Measurements from ENCODE around the gene CHCHD6.

- TF ChIP-seq EZH2phosphoT487 (IDR thresholded peaks at IDR 0.05; ENCODE audit: insufficient read depth, low read depth) (no peak), EZH2 (IDR thresholded peaks at IDR 0.05; ENCODE audit: insufficient read depth, poor library complexity, severe bottlenecking) (no peak)
Measured at GRCh38 chr3:126970921-126971320, 266.9 kb downstream of the CHCHD6 start.
